HG02970 (cell line): ENCODE measurements around the gene ITPR2.
A peak's percentile ranks its signal among the peaks of the same experiment; 100 is the strongest.
"Not testable (repeated sequence)": the region's sequence is repeated elsewhere in the genome, so short reads cannot be mapped to it uniquely, and the experiment has no call there.

ENCODE experiments used
- ATAC-seq: cut with Tn5 transposase; IDR thresholded peaks from one replicate; pipeline ENCODE4 v1.9.1; 2021; ENCODE audit warnings: mild to moderate bottlenecking, moderate library complexity, moderate number of reproducible peaks; ENCODE audit not compliant: unreplicated experiment, low FRiP score

Gene ITPR2

GRCh38 chr12:26335651-26336050, 497.3 kb downstream of the ITPR2 start:
- no peak for ATAC-seq

- no peak for ATAC-seq
Measured at GRCh38 chr12:26334621-26335124, 498.3 kb downstream of the ITPR2 start.

GRCh38 chr12:26331960-26332359, 501.0 kb downstream of the ITPR2 start:
- ATAC-seq: no peak

GRCh38 chr12:26331136-26331535, 501.9 kb downstream of the ITPR2 start:
- ATAC-seq: no peak

- ATAC-seq: no peak
Measured at GRCh38 chr12:26327975-26328644, 504.9 kb downstream of the ITPR2 start.

- no peak for ATAC-seq
Measured at GRCh38 chr12:26323673-26324072, 509.3 kb downstream of the ITPR2 start.

- no peak for ATAC-seq
Measured at GRCh38 chr12:26319511-26319910, 513.5 kb downstream of the ITPR2 start.

GRCh38 chr12:26318661-26319068, 514.3 kb downstream of the ITPR2 start:
- ATAC-seq: no peak

- no peak for ATAC-seq
Measured at GRCh38 chr12:26317942-26318575, 514.9 kb downstream of the ITPR2 start.

- not testable (repeated sequence) for ATAC-seq
Measured at GRCh38 chr12:26314103-26314502, 518.9 kb downstream of the ITPR2 start.

- ATAC-seq: not testable (repeated sequence)
Measured at GRCh38 chr12:26310489-26310888, 522.5 kb downstream of the ITPR2 start.

- no peak for ATAC-seq
Measured at GRCh38 chr12:26309634-26310033, 523.4 kb downstream of the ITPR2 start.

- ATAC-seq: no peak
Measured at GRCh38 chr12:26304273-26304672, 528.7 kb downstream of the ITPR2 start.

GRCh38 chr12:26303418-26303817, 529.6 kb downstream of the ITPR2 start:
- no peak for ATAC-seq

- ATAC-seq: no peak
Measured at GRCh38 chr12:26302776-26303175, 530.2 kb downstream of the ITPR2 start.

- ATAC-seq: no peak
Measured at GRCh38 chr12:26299751-26300150, 533.2 kb downstream of the ITPR2 start.

- peak; percentile 99 for ATAC-seq
Measured at GRCh38 chr12:26298785-26299621, 534.0 kb downstream of the ITPR2 start.

- no peak for ATAC-seq
Measured at GRCh38 chr12:26297396-26298070, 535.5 kb downstream of the ITPR2 start.

- ATAC-seq: no peak
Measured at GRCh38 chr12:26295001-26295400, 538.0 kb downstream of the ITPR2 start.

- no peak for ATAC-seq
Measured at GRCh38 chr12:26293612-26294011, 539.4 kb downstream of the ITPR2 start.

GRCh38 chr12:26292596-26292995, 540.4 kb downstream of the ITPR2 start:
- ATAC-seq: no peak
